T-helper 17 cell (primary cell): ENCODE results near the gene IL32. TPM values are rescaled to one million over a fixed set of nuclear protein-coding genes. Genes with fewer than 3 reads are reported as not detected.

ENCODE experiments used
- total RNA-seq, 4 donors: library from RNA in 2 of 4; stranded (reverse) in 2 of 4; gene quantifications; one replicate each; pipeline ENCODE4 v1.2.3 and lab custom pipeline; 2022 to 2026

The IL32 gene
- total RNA-seq, 2 donors from 2014 or later, result 1,099 to 1,147 TPM

Other genes starting within 250 kb of the IL32 start
- 1 to 10 TPM in 1 of 2 donors, not detected in 1; 1.6 TPM for gene PRSS21, start 248.4 kb upstream of the IL32 start, total RNA-seq
- not detected for gene ZG16B, start 235.3 kb upstream of the IL32 start, total RNA-seq
- under 1 TPM; 0.37 to 0.92 TPM for gene PRSS22, start 207.5 kb upstream of the IL32 start, total RNA-seq
- gene FLYWCH2, start 182.4 kb upstream of the IL32 start, total RNA-seq, result 10 to 100 TPM; 11.6 to 15.1 TPM
- 10 to 100 TPM; 41.4 to 97.1 TPM for gene FLYWCH1, start 153.7 kb upstream of the IL32 start, total RNA-seq
- not detected for gene KREMEN2, start 101.4 kb upstream of the IL32 start, total RNA-seq
- gene PAQR4, start 96.3 kb upstream of the IL32 start, total RNA-seq, result 1 to 10 TPM; 1.7 to 2.7 TPM
- gene PKMYT1, start 85.2 kb upstream of the IL32 start, total RNA-seq, result not detected
- gene CLDN9, start 52.7 kb upstream of the IL32 start, total RNA-seq, result not detected
- gene CLDN6, start 47.5 kb upstream of the IL32 start, total RNA-seq, result not detected
- gene TNFRSF12A, start 45.3 kb upstream of the IL32 start, total RNA-seq, result 1 to 10 TPM in 1 of 2 donors, under 1 TPM in 1; 0.92 to 1.3 TPM
- gene HCFC1R1, start 41.7 kb upstream of the IL32 start, total RNA-seq, result 10 to 100 TPM; 10.6 to 14.4 TPM
- gene THOC6, start 41.6 kb upstream of the IL32 start, total RNA-seq, result 10 to 100 TPM; 21.3 to 23.7 TPM
- gene BICDL2, start 28.7 kb upstream of the IL32 start, total RNA-seq, result not detected
- 1 to 10 TPM; 1.4 to 1.5 TPM for gene MMP25, start 19.1 kb upstream of the IL32 start, total RNA-seq
- gene ZSCAN10, start 33.7 kb downstream of the IL32 start, total RNA-seq, result under 1 TPM; 0.12 to 0.26 TPM
- not detected for gene ZNF205, start 46.9 kb downstream of the IL32 start, total RNA-seq
- 1 to 10 TPM; 3.1 to 3.4 TPM for gene ZNF213, start 69.4 kb downstream of the IL32 start, total RNA-seq
- gene OR1F1, start 122.6 kb downstream of the IL32 start, total RNA-seq, result not detected
- gene ZNF200, start 169.5 kb downstream of the IL32 start, total RNA-seq, result 1 to 10 TPM; 3.2 to 4.8 TPM
- gene MEFV, start 191.0 kb downstream of the IL32 start, total RNA-seq, result 1 to 10 TPM in 1 of 2 donors, under 1 TPM in 1; 0.81 to 2.2 TPM
- 10 to 100 TPM; 21.2 to 26.4 TPM for gene ZNF263, start 217.9 kb downstream of the IL32 start, total RNA-seq
- 1 to 10 TPM; 1.9 TPM for gene TIGD7, start 239.8 kb downstream of the IL32 start, total RNA-seq
- 10 to 100 TPM; 26.3 to 28.1 TPM for gene ZNF75A, start 239.9 kb downstream of the IL32 start, total RNA-seq